MCF 10A (cell line): ENCODE results near the gene PPARD. TPM values are rescaled to one million over a fixed set of nuclear protein-coding genes. Genes with fewer than 3 reads are reported as not detected.

Experiments used
- BruUV-seq: library from RNA; stranded (reverse); fragments of 400-500 nt; replicated peaks from 2 replicates; lab custom pipeline; 2021; lab: Mats Ljungman, UMichigan
- CTCF ChIA-PET: fragments of 300-600 bp; sonication (Branson Sonifier 250); formaldehyde crosslinking; extraction: SDS; loops from one replicate; lab custom pipeline; 2021; ENCODE audit warnings: antibody characterized with exemption, inconsistent platforms; lab: Yijun Ruan, JAX
- POLR2A ChIA-PET: fragments of 300-600, 350-650 bp; sonication (Branson Sonifier 250); formaldehyde crosslinking; extraction: SDS; loops from one replicate; lab custom pipeline; 2020; ENCODE audit warnings: antibody characterized with exemption, inconsistent platforms; lab: Yijun Ruan, JAX
- DNase-seq: peaks from one replicate; pipeline ENCODE4 v3.0.0-alpha.2; 2018; ENCODE audit not compliant: unreplicated experiment
- H3K27ac Mint-ChIP-seq: one replicate; pipeline ENCODE4 v1.8.0; 2022; ENCODE audit warnings: mild to moderate bottlenecking, low read depth, mixed read lengths; ENCODE audit not compliant: unreplicated experiment
- H3K27me3 Mint-ChIP-seq: one replicate; pipeline ENCODE4 v1.8.0; 2022; ENCODE audit warnings: mixed read lengths; ENCODE audit not compliant: insufficient read depth, unreplicated experiment
- H3K36me3 Mint-ChIP-seq: one replicate; pipeline ENCODE4 v1.8.0; 2022; ENCODE audit warnings: mild to moderate bottlenecking, moderate library complexity, mixed read lengths; ENCODE audit not compliant: insufficient read depth, unreplicated experiment
- H3K4me1 Mint-ChIP-seq: one replicate; pipeline ENCODE4 v1.8.0; 2022; ENCODE audit warnings: mixed read lengths; ENCODE audit not compliant: insufficient read depth, unreplicated experiment
- H3K4me3 Mint-ChIP-seq: one replicate; pipeline ENCODE4 v1.8.0; 2022; ENCODE audit warnings: mild to moderate bottlenecking, moderate library complexity, mixed read lengths; ENCODE audit not compliant: unreplicated experiment
- H3K9me3 Mint-ChIP-seq: one replicate; pipeline ENCODE4 v1.8.0; 2022; ENCODE audit warnings: mixed read lengths; ENCODE audit not compliant: unreplicated experiment
- CTCF ChIP-seq: fragments of 200-600 bp; IDR thresholded peaks from one replicate; pipeline ENCODE4 v1.8.0; 2022; ENCODE audit warnings: antibody characterized with exemption, mild to moderate bottlenecking; ENCODE audit not compliant: unreplicated experiment
- intact Hi-C: fragments of 100-400 bp; cut with micrococcal nuclease; formaldehyde crosslinking; loops from 2 replicates; pipeline ENCODE4 v1.14.1; 2022
- total RNA-seq: library from RNA; stranded (reverse); gene quantifications from 2 replicates; pipeline ENCODE4 v1.2.3, GENCODE V29; 2022

Gene PPARD
- total RNA-seq, 1 experiment from 2014 or later: 13.8 TPM

GRCh38 chr6:35452183-35453090 lies 110.1 kb downstream of the PPARD start, which contains the start of gene FANCE:
Gene FANCE, plus strand, starts transcription at chr6:35452338. Its CDS starts 208 bp downstream, at chr6:35452546.
- intact Hi-C loops: no loop called here
- H3K27ac Mint-ChIP-seq: no peak within 1 kb of the TSS

GRCh38 chr6:35453236-35453635 lies 110.9 kb downstream of the PPARD start:
- intact Hi-C loops: no loop called here
- no peaks in the 10 kb centered on the region for H3K27me3 Mint-ChIP-seq
- H3K27ac Mint-ChIP-seq: peak overlapping the region; percentile 83
- H3K9me3 Mint-ChIP-seq: no peaks in the 10 kb centered on the region
- BruUV-seq: TSS peak; percentile 38
- DNase-seq: no peak
- ChIA-PET CTCF (interaction anchor here (0.7 to 9.4 kb wide), 6 partner anchors 13 to 168 kb away, joined by 3 to 146 read pairs (median 6); partner anchors contain the start of genes PPARD and RPL10A), POLR2A (interaction anchor here (0.7 to 8.8 kb wide), 11 partner anchors 17 to 230 kb away, joined by 3 to 198 read pairs (median 9); partner anchors contain the start of genes DEF6, PPARD, RPL10A and TEAD3)
- H3K4me3 Mint-ChIP-seq: peak overlapping the region; percentile 74
- H3K4me1 Mint-ChIP-seq: peaks cover 26% of the 10 kb centered on the region
- TF ChIP-seq CTCF: no peak
- peaks cover 22% of the 10 kb centered on the region for H3K36me3 Mint-ChIP-seq

More at GRCh38 chr6:35452183-35453090, 110.1 kb downstream of the PPARD start, which contains the start of gene FANCE:
- Mint-ChIP-seq H3K36me3 (peaks cover 17% of the 10 kb centered on the region), H3K4me3 (peak within 1 kb of the TSS; percentile 74), H3K9me3 (no peaks in the 10 kb centered on the region), H3K27me3 (no peaks in the 10 kb centered on the region), H3K4me1 (peaks cover 26% of the 10 kb centered on the region)
- no TSS peak for BruUV-seq
- TF ChIP-seq CTCF: no peak
- ChIA-PET POLR2A (interaction anchor here (0.5 to 8.8 kb wide), 11 partner anchors 17 to 231 kb away, joined by 3 to 198 read pairs (median 5); partner anchors contain the start of genes DEF6, PPARD, RPL10A and TEAD3), CTCF (interaction anchor here (0.6 to 9.4 kb wide), 5 partner anchors 16 to 151 kb away, joined by 3 to 146 read pairs (median 6); partner anchors contain the start of genes PPARD and RPL10A)
- DNase-seq: peak; percentile 92

GRCh38 chr6:35454391-35455110 lies 112.2 kb downstream of the PPARD start:
- DNase-seq: peak; percentile 54
- BruUV-seq: no TSS peak
- intact Hi-C loops: loop anchor here (1.0 kb wide), 1 partner anchor 14 kb away; the partner anchor contains the start of gene RPL10A
- peaks cover 34% of the 10 kb centered on the region for H3K36me3 Mint-ChIP-seq
- H3K27ac Mint-ChIP-seq: peak overlapping the region; percentile 83
- H3K4me3 Mint-ChIP-seq: peak overlapping the region; percentile 74
- peaks cover 26% of the 10 kb centered on the region for H3K4me1 Mint-ChIP-seq
- POLR2A ChIA-PET: interaction anchor here (0.6 to 8.8 kb wide), 20 partner anchors 9 to 465 kb away, joined by 3 to 198 read pairs (median 5); partner anchors contain the start of genes DEF6, PPARD, RPL10A and TEAD3
- H3K9me3 Mint-ChIP-seq: no peaks in the 10 kb centered on the region
- CTCF ChIA-PET: interaction anchor here (0.6 to 9.4 kb wide), 10 partner anchors 11 to 111 kb away, joined by 3 to 146 read pairs (median 4); partner anchors contain the start of genes PPARD and RPL10A
- TF ChIP-seq CTCF: no peak
- no peaks in the 10 kb centered on the region for H3K27me3 Mint-ChIP-seq
